GM13977 (cell line): ENCODE results near the gene MTNR1A.
"Not testable (repeated sequence)": the region's sequence is repeated elsewhere in the genome, so short reads cannot be mapped to it uniquely, and the experiment has no call there.

Source experiments
- DNase-seq: peaks from one replicate; pipeline ENCODE4 v3.0.0; 2012; ENCODE audit warnings: low spot score
- in situ Hi-C: fragments of 300-500 bp; cut with MboI; formaldehyde crosslinking; loops from one replicate; pipeline ENCODE4 v1.12.0; 2022; ENCODE audit warnings: low sequenced_read_pairs, low pct_unique_long_range_greater_than_20kb, mixed read lengths, inconsistent platforms; ENCODE audit not compliant: unreplicated experiment
- TF ChIP-seq, protein P1 (sequence below): IDR thresholded peaks from 2 replicates; pipeline ENCODE4 v1.5.1; 2012; ENCODE audit warnings: mild to moderate bottlenecking, control low read depth; ENCODE audit not compliant: insufficient read depth; ENCODE audit errors: extremely low read depth, missing control alignments

Gene MTNR1A

DNA sequence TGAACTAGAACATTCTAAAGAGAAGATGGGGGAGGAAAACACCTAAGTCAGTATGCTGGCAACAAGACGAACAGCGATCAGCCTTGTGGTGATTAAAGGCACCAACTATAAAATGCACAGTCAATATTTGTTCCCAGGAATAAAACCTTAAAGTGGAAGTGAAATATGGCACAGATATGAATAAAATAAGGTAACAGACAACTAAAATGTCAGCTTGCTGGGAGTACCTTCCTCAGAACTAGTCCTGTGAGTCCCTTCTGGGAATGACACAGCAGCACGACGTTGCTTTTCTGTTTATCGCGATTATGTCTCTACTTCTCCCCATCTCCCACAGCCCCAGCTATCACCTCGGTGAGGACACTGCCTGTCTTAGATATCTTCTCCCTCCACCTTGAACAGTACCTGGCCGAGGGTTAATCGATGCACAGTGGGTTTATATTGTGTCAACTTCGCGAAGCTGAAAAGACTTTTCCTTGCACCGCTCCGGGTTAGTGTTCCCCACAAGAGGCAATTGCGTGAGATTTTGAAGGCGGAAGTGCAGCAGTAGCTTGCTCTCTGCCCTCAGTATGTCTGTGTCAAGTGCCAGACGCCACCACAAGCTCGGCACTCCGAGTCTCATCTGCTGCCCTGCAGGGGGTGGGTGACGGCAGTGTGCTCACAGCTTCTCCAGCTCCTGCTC lies 17.4 kb downstream of the MTNR1A start:
- in situ Hi-C loops = no loop called here
- TF ChIP-seq, protein P1, sequence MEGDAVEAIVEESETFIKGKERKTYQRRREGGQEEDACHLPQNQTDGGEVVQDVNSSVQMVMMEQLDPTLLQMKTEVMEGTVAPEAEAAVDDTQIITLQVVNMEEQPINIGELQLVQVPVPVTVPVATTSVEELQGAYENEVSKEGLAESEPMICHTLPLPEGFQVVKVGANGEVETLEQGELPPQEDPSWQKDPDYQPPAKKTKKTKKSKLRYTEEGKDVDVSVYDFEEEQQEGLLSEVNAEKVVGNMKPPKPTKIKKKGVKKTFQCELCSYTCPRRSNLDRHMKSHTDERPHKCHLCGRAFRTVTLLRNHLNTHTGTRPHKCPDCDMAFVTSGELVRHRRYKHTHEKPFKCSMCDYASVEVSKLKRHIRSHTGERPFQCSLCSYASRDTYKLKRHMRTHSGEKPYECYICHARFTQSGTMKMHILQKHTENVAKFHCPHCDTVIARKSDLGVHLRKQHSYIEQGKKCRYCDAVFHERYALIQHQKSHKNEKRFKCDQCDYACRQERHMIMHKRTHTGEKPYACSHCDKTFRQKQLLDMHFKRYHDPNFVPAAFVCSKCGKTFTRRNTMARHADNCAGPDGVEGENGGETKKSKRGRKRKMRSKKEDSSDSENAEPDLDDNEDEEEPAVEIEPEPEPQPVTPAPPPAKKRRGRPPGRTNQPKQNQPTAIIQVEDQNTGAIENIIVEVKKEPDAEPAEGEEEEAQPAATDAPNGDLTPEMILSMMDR = no peak
- no peak for DNase-seq

DNA sequence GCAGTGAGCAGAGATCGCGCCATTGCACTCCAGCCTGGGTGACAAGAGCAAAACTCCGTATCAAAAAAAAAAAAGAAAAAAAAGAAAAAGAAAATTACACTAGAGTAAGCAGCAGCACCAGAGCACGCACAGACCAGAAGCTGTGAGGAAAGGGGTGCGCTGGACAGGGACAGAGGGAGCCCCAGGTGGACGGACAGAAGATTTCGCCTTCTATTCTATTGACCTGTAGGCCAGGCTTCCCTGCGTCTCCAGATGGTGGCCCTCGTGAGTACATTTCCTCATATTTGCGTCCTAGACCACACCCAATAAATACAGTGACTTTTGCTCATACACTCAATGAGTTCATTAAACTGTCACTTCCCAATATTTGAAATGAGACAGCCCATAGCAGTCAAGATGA lies 19.1 kb downstream of the MTNR1A start:
- no peak for DNase-seq
- TF ChIP-seq, protein P1 = no peak
- in situ Hi-C loops = no loop called here

DNA sequence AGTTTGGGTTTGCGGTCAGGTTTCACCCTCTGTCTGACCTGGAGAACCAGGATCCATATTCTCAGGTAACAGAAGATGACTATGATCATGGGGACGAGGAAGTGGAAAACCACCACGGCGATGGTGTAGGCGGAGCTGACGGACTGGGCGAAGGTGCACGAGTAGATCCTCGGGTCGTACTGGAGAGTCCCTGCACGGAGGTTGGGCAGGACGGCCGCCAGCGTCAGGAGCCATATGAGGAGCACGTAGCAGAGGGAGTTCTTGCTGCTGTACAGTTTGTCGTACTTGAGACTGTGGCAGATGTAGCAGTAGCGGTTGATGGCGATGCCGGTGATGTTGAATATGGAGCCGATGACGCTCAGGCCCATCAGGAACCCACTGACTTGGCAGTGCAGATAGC lies 21.3 kb downstream of the MTNR1A start:
- TF ChIP-seq, protein P1 = no peak
- no peak for DNase-seq
- in situ Hi-C loops = no loop called here

DNA sequence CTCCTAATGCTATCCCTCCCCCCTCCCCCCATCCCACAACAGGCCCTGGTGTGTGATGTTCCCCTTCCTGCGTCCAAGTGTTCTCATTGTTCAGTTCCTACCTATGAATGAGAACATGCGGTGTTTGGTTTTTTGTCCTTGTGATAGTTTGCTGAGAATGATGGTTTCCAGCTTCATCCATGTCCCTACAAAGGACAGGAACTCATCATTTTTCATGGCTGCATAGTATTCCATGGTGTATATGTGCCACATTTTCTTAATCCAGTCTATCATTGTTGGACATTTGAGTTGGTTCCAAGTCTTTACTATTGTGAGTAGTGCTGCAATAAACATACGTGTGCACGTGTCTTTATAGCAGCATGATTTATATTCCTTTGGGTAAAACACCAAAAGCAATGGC lies 31.4 kb downstream of the MTNR1A start:
- in situ Hi-C loops, DNase-seq: not testable (repeated sequence)

DNA sequence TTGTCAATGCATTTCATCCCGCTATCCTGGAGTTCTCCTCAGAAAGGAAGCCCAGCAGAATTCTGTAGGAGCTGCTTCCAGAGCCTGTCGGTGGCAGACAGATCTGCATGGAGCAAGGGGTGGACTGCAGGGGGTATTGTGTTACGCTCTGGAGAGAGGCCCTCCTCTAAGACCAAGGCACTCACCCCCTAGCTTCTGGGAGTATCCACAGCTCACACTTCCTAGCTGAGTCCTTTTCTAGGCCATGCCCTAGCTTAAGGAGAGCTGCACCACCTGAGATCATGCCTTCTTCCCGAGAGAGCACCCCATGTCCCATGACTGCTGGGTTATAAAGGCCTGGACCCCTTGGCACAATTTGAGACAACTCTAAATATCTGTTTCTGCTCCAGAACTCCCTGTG lies 39.1 kb downstream of the MTNR1A start:
- in situ Hi-C loops = no loop called here
- TF ChIP-seq, protein P1 = no peak
- no peak for DNase-seq

DNA sequence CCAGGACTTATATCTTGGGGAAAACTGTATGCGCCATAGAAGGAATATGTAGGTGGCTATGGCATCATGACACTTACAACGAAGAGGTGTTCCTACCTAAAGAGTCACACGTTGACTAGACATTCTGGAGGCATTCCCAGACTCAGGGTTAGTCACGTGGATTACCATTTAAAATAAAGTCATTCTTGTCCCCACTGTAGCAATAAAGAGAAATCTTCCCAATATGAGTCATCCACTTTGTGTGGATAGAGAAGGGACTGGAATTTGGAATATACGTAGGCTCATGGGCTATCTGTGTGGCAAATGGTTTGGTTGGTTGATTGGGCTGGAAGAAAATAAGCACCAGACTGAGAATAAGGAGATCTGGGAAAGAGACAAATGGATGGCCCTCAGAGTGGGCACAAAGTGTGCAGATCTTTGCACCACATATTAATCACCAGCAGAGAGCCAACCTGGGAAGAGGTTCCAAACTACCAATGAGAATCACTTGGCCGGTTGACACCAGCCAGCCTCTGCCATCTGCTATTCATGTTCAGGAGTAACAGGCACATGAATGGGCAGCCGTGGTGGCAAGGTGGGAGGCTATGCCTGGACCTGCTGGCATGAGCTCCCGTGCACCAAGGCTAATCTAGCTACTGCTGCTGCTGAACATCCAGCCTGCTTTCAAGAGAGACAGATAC lies 41.0 kb downstream of the MTNR1A start:
- TF ChIP-seq, protein P1 = no peak
- no peak for DNase-seq
- in situ Hi-C loops = no loop called here

DNA sequence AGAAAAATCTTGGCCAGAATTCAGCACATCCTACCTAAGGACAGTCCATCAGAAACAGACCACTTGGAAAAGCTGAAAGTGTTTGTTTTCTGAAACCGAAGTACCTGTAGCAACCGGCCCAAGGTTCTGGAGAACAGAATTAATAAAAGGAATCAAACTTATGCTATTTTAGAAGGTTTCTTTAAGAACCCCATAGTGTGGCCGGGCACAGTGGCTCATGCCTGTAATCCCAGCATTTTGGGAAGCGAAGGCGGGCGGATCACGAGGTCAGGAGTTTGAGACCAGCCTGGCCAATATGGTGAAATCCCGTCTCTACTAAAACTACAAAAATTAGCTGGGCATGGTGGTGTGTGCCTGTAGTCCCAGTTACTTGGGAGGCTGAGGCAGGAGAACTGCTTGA lies 50.6 kb downstream of the MTNR1A start:
- DNase-seq, in situ Hi-C loops: not testable (repeated sequence)

DNA sequence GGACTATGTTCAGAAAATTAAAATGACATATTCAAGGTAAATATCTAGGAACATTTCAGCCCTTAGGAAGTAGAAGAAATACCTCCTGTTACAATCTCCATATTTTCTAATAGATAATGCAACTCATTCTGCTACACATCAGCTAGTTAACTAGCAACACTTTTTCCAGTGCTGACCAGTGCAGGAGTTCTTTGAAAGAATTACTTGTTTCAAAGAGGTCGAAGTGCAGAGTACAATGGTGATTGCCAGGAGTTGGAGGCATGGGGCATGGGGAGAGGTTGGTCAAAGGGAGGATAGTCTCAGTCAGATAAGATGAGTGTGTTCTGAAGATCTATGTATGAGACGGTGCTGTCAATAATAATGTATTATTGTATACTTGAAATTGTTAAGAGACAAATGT lies 53.1 kb downstream of the MTNR1A start:
- TF ChIP-seq, protein P1 = no peak
- in situ Hi-C loops = no loop called here
- DNase-seq = no peak
